ENCODE measurements around the gene ITPR3.

- TF ChIP-seq EZH2 (IDR thresholded peaks at IDR 0.05; ENCODE audit: borderline replicate concordance, low read depth, low read length, severe bottlenecking) (no peak), CTCF (IDR thresholded peaks at IDR 0.05; ENCODE audit: extremely low read depth in 1 of 2, insufficient read depth in 1 of 2, low read depth in 1 of 2, low read length in 2 of 2) (no peak), FOS (IDR thresholded peaks at IDR 0.05; ENCODE audit: borderline replicate concordance, insufficient read depth, low read length) (no peak), POLR2A (IDR thresholded peaks at IDR 0.05; ENCODE audit: low read depth, low read length) (no peak), MAX (IDR thresholded peaks at IDR 0.05; ENCODE audit: insufficient read depth, insufficient read length) (no peak), JUN (IDR thresholded peaks at IDR 0.05; ENCODE audit: borderline replicate concordance, insufficient read depth, insufficient read length, low read depth) (no peak)
Measured at GRCh38 chr6:33663028-33663427, 41.9 kb downstream of the ITPR3 start.

All from endothelial cell of umbilical vein (primary cell).